HFF-Myc (cell line): ENCODE measurements around the gene MAPK8IP3.

ENCODE experiments used
- DNase-seq: peaks from one replicate; pipeline ENCODE4 v3.0.0-alpha.2; 2011; ENCODE audit warnings: low read depth; ENCODE audit errors: extremely low read depth
- H3K4me3 ChIP-seq: replicated peaks from 2 replicates; pipeline ENCODE4 v1.5.1; 2011; ENCODE audit warnings: low read depth, mild to moderate bottlenecking, control low read depth, low read length
- CTCF ChIP-seq: IDR thresholded peaks from 2 replicates; pipeline ENCODE4 v1.5.1; 2012; ENCODE audit warnings: mild to moderate bottlenecking, low read depth, low read length, control low read depth; ENCODE audit errors: missing control alignments

The MAPK8IP3 gene

GRCh38 chr16:1775006-1775845 is 69.2 kb downstream of the MAPK8IP3 start:
- DNase-seq, result no peak
- TF ChIP-seq CTCF, result no peak
- no peak overlapping the region; the same call in 1 of the 2 replicates for H3K4me3 ChIP-seq

GRCh38 chr16:1775846-1776671 is 70.1 kb downstream of the MAPK8IP3 start:
- H3K4me3 ChIP-seq, result no peak overlapping the region
- no peak for TF ChIP-seq CTCF
- DNase-seq, result no peak

GRCh38 chr16:1776672-1776955 is 70.6 kb downstream of the MAPK8IP3 start:
- no peak for DNase-seq
- no peak for TF ChIP-seq CTCF
- H3K4me3 ChIP-seq, result no peak overlapping the region

GRCh38 chr16:1776991-1777374 is 71.0 kb downstream of the MAPK8IP3 start:
- no peak for DNase-seq
- TF ChIP-seq CTCF, result no peak
- H3K4me3 ChIP-seq, result no peak overlapping the region

- no peak for DNase-seq
- no peak for TF ChIP-seq CTCF
- H3K4me3 ChIP-seq, result no peak overlapping the region
Measured at GRCh38 chr16:1777375-1778199, 71.6 kb downstream of the MAPK8IP3 start.

- no peak for TF ChIP-seq CTCF
- no peak overlapping the region for H3K4me3 ChIP-seq
- no peak for DNase-seq
Measured at GRCh38 chr16:1778200-1779179, 72.5 kb downstream of the MAPK8IP3 start.
